Kidney (tissue), 14 donors: ENCODE measurements around the gene RALGPS1. TPM values are rescaled to one million over a fixed set of nuclear protein-coding genes. Genes with fewer than 3 reads are reported as not detected.

Experiments used
- DNase-seq, 5 donors: peaks; one replicate each; pipeline ENCODE4 v3.0.0-alpha.2; 2013 to 2020
- FAIRE-seq: peaks from 2 replicates; lab custom pipeline; 2012; peaks lifted over from hg19 to GRCh38; lab: Jason Lieb, UNC
- H3K27ac ChIP-seq, 2 donors: one replicate each; pipeline ENCODE4 v1.7.0; 2013; ENCODE audit warnings: low read depth in 2 of 2, low read length in 2 of 2, inconsistent platforms in 1 of 2
- H3K27me3 ChIP-seq: one replicate; pipeline ENCODE4 v1.7.1; 2013; ENCODE audit warnings: low read length, inconsistent platforms; ENCODE audit not compliant: control insufficient read depth, insufficient read depth
- H3K36me3 ChIP-seq, 3 donors: one replicate each; pipeline versions ENCODE4 v1.7.0 to v1.7.1; 2013; ENCODE audit warnings: low read length in 3 of 3, control low read depth in 1 of 3, inconsistent platforms in 1 of 3; ENCODE audit not compliant: insufficient read depth in 3 of 3, control insufficient read depth in 2 of 3
- H3K4me1 ChIP-seq, 3 donors: one replicate each; pipeline versions ENCODE4 v1.7.0 to v1.7.1; 2013; ENCODE audit warnings: low read length in 3 of 3, inconsistent platforms in 1 of 3, low read depth in 1 of 3; ENCODE audit not compliant: control insufficient read depth in 2 of 3, insufficient read depth in 2 of 3
- H3K4me3 ChIP-seq, 3 donors: one replicate each; pipeline versions ENCODE4 v1.7.0 to v1.8.1; 2013; ENCODE audit warnings: low read length in 3 of 3, control low read depth in 1 of 3, inconsistent platforms in 1 of 3
- H3K9ac ChIP-seq, 3 donors: one replicate each; pipeline versions ENCODE4 v1.7.0 to v1.7.1; 2013; ENCODE audit warnings: low read length in 3 of 3, control low read depth in 1 of 3, inconsistent platforms in 1 of 3
- H3K9me3 ChIP-seq, 3 donors: one replicate each; pipeline versions ENCODE4 v1.7.0 to v1.7.1; 2013; ENCODE audit warnings: low read length in 3 of 3, control low read depth in 1 of 3, inconsistent platforms in 1 of 3; ENCODE audit not compliant: control insufficient read depth in 2 of 3, insufficient read depth in 1 of 3
- intact Hi-C: fragments of 100-400 bp; cut with DNase I; formaldehyde crosslinking; loops from one replicate; pipeline ENCODE4 v1.11.1; 2022
- polyA plus RNA-seq: library from polyadenylated mRNA; stranded (reverse); fragments of 350-450 nt; fragmentation: Illumina TruSeq; extraction: RNeasy Lipid Tissue Mini Kit (QIAGEN cat#74804); gene quantifications from one replicate; pipeline ENCODE4 v1.2.3, GENCODE V29; 2014; ENCODE audit warnings: low read depth, low replicate concordance; ENCODE audit not compliant: insufficient read depth
- total RNA-seq: library from RNA; stranded (reverse); fragmentation: NEBNext Ultra II Directional; extraction: Animal tissue kit (Norgen Biotek cat#: 25700); gene quantifications from one replicate; pipeline ENCODE4 v1.2.1, GENCODE V29; 2021
- TF ChIP-seq, protein P1 (sequence below): IDR thresholded peaks from 3 replicates; pipeline ENCODE4 v1.5.1; 2012; ENCODE audit warnings: mild to moderate bottlenecking, moderate library complexity, borderline replicate concordance; ENCODE audit not compliant: insufficient read depth; ENCODE audit errors: extremely low read depth
- donor health status: control.
- donor health status: control.
- donor health status: control.
- donor health status: control.
- donor health status: control.
- donor health status: DM: yes; HTN: yes; CAD: no.
- donor health status: Normal renal cell carcinoma (clear cell type).

Gene RALGPS1
- total and polyA plus RNA-seq, 2 donors from 2014 or later = 9.4 to 25.2 TPM

DNA sequence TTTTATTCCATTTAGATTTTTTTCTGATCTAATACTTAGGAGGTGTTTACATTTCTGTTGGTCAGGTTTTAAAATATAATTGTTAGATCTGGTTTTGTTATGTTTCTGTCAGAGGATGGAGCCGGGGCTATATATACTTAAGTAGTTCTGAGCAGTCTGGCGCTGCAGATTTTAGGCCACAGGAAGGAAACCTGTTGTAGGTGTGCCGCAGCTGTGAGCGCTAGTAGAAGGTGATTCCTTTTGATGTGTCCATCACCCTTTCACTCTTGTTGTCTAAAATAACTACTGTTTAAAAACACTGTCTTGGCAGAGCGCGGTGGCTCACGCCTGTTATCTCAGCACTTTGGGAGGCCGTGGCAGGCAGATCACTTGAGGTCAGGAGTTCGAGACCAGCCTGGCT is 37.2 kb upstream of the RALGPS1 start:
- intact Hi-C loops = no loop called here
- H3K27me3 ChIP-seq = no peaks in the 10 kb centered on the region
- peaks cover 5 to 17% (median 10%) of the 10 kb centered on the region in 3 donors for H3K36me3 ChIP-seq
- FAIRE-seq = no peak
- TF ChIP-seq, protein P1, sequence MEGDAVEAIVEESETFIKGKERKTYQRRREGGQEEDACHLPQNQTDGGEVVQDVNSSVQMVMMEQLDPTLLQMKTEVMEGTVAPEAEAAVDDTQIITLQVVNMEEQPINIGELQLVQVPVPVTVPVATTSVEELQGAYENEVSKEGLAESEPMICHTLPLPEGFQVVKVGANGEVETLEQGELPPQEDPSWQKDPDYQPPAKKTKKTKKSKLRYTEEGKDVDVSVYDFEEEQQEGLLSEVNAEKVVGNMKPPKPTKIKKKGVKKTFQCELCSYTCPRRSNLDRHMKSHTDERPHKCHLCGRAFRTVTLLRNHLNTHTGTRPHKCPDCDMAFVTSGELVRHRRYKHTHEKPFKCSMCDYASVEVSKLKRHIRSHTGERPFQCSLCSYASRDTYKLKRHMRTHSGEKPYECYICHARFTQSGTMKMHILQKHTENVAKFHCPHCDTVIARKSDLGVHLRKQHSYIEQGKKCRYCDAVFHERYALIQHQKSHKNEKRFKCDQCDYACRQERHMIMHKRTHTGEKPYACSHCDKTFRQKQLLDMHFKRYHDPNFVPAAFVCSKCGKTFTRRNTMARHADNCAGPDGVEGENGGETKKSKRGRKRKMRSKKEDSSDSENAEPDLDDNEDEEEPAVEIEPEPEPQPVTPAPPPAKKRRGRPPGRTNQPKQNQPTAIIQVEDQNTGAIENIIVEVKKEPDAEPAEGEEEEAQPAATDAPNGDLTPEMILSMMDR = no peak
- no peak for DNase-seq
- no peak overlapping the region for H3K27ac ChIP-seq
- H3K9me3 ChIP-seq = no peaks in the 10 kb centered on the region
- H3K9ac ChIP-seq = no peak overlapping the region
- H3K4me1 ChIP-seq = peaks cover 0 to 3% (median 0%) of the 10 kb centered on the region in 3 donors
- H3K4me3 ChIP-seq = no peak overlapping the region

DNA sequence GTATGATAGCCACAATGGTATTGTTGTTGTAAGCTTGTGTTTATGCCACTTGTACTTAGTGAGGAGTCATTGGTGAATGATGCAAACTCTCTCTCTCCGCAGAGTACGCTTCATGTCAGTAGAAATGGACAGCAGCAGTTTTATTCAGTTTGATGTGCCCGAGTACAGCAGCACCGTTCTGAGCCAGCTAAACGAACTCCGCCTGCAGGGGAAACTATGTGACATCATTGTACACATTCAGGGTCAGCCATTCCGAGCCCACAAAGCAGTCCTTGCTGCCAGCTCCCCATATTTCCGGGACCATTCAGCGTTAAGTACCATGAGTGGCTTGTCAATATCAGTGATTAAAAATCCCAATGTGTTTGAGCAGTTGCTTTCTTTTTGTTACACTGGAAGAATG is 35.3 kb upstream of the RALGPS1 start:
- peaks cover 0 to 10% (median 5%) of the 10 kb centered on the region in 3 donors for H3K4me1 ChIP-seq
- no peak for DNase-seq
- H3K27me3 ChIP-seq = no peaks in the 10 kb centered on the region
- H3K27ac ChIP-seq = no peak overlapping the region
- FAIRE-seq = no peak
- no peak overlapping the region for H3K9ac ChIP-seq
- TF ChIP-seq, protein P1 = no peak
- H3K36me3 ChIP-seq = peaks cover 5 to 17% (median 10%) of the 10 kb centered on the region in 3 donors
- intact Hi-C loops = no loop called here
- no peak overlapping the region for H3K4me3 ChIP-seq
- H3K9me3 ChIP-seq = no peaks in the 10 kb centered on the region

GRCh38 chr9:126880226-126880946 is 34.2 kb upstream of the RALGPS1 start:
- peaks cover 0 to 10% (median 9%) of the 10 kb centered on the region in 3 donors for H3K4me1 ChIP-seq
- no peak overlapping the region for H3K4me3 ChIP-seq
- H3K9me3 ChIP-seq = no peaks in the 10 kb centered on the region
- H3K36me3 ChIP-seq = peaks cover 5 to 17% (median 10%) of the 10 kb centered on the region in 3 donors
- TF ChIP-seq, protein P1 = no peak
- FAIRE-seq (no peak), DNase-seq (no peak)
- no peak overlapping the region for H3K9ac ChIP-seq
- H3K27ac ChIP-seq = no peak overlapping the region
- intact Hi-C loops = no loop called here
- no peaks in the 10 kb centered on the region for H3K27me3 ChIP-seq
